ENCODE data around the gene NHERF2.
"Not testable (repeated sequence)": the region's sequence is repeated elsewhere in the genome, so short reads cannot be mapped to it uniquely, and the experiment has no call there.

The NHERF2 gene

DNA sequence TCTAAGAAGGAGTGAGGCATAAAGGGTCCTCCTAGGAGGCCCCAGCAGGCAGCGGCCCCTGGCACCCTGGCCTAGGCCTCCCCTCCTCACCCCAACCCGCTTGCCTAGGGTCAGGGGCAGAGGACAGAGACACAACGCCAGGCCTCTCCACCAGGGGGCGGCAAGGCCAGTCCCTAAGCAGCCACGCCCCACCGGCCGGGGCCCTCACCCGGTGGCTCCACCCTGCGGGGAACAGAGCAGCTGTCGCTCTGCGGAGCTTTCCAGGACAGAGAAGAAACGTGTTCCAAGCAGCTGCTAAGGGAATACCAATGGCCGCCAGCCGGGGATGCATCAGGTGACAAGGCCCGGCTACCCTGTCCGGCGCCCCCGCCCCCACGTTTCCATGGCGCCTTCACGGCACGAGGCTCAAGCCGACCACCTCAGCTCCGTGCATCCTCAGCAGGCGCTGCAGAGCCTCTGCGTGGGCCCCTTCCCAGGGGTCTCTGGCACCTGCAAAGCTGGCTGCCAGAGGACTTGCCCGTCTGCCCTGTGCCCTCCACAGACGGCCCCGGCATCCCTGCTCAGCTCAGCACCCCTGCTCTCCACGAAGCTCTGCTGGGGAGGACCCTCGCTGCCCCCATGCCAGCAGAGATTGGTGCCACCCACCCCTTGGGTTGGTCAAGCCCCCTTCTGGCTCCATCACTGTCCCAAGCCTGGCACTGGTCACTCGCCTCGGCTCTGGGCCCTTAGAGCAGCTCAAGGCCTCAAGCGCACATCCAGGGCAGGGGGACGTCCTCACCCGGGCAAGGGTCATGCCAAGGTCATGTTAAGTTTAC is 22.7 kb upstream of the NHERF2 start:
- H3K9ac ChIP-seq (ENCODE audit: low read length), result no peak overlapping the region
- no peaks in the 10 kb centered on the region for H3K27me3 ChIP-seq (ENCODE audit: control insufficient read depth, insufficient read depth, low read length)
- H3K36me3 ChIP-seq (ENCODE audit: control insufficient read depth, insufficient read depth, low read length), result peaks cover 29% of the 10 kb centered on the region
- peaks cover 24% of the 10 kb centered on the region for H3K4me1 ChIP-seq (ENCODE audit: control insufficient read depth, insufficient read depth, low read length)
- H3K4me3 ChIP-seq (ENCODE audit: low read length), result peak overlapping the region; percentile 33
- H3K27ac ChIP-seq (ENCODE audit: low read depth, low read length), result no peak overlapping the region

DNA sequence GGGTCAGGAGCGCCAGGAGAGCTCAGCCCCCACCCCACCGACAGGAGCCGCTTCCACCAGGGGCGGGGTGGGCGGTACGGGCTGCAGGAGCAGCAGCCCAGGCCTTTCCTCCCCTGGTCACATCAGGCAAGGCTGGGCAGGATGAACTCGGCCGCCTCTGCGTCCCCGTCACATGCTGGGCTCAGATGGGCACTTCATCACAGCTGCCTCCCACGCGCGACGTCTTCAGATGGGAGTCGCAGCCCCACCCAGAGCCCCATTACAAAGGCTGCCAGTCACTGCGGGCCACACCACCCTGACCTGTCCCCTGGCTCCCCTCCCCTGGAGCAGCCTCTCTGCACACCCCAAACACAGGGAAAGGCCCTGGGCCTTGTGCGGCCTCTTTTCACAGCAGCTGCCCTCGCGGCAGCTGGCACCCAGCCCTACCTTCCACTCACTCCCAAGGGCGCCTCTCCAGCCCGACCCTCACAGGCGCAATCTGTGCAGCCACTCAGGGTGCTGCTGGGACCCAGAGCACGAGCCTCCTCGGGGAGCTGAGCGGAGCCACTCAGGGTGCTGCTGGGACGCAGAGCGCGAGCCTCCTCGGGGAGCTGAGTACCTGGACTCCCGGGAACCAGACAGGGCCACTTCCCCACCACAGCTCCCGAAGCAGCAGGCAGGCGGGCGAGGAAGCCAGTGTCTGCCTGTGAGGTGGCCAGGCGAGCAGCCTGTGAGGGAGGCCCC is 21.7 kb upstream of the NHERF2 start:
- H3K27me3 ChIP-seq (ENCODE audit: control insufficient read depth, insufficient read depth, low read length), result no peaks in the 10 kb centered on the region
- H3K36me3 ChIP-seq (ENCODE audit: control insufficient read depth, insufficient read depth, low read length), result peaks cover 25% of the 10 kb centered on the region
- no peak overlapping the region for H3K9ac ChIP-seq (ENCODE audit: low read length)
- no peak overlapping the region for H3K27ac ChIP-seq (ENCODE audit: low read depth, low read length)
- no peak overlapping the region for H3K4me3 ChIP-seq (ENCODE audit: low read length)
- peaks cover 25% of the 10 kb centered on the region for H3K4me1 ChIP-seq (ENCODE audit: control insufficient read depth, insufficient read depth, low read length)

DNA sequence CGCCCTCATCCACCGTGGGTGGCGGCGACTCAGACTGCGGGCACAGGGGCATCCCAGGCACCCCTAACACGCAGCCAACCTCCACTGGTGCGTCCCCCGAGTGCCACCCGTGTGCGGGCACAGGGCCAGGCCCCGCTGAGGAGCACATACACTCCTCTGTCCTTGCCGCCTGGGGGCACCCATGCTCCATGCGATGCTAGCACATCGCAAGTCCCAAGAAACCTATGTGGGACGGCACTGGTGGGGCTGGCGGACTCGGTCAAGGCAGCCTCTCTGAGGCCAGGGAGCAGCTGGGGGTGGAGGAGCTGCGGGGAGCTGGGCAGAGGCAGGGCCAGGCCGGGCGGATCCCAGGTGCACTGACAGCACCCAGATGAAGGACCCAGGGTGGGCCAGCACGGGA is 21.1 kb upstream of the NHERF2 start:
- Histone ChIP-seq H3K9ac (ENCODE audit: low read length) (no peak overlapping the region), H3K4me1 (ENCODE audit: control insufficient read depth, insufficient read depth, low read length) (peaks cover 32% of the 10 kb centered on the region), H3K27ac (ENCODE audit: low read depth, low read length) (no peak overlapping the region)

DNA sequence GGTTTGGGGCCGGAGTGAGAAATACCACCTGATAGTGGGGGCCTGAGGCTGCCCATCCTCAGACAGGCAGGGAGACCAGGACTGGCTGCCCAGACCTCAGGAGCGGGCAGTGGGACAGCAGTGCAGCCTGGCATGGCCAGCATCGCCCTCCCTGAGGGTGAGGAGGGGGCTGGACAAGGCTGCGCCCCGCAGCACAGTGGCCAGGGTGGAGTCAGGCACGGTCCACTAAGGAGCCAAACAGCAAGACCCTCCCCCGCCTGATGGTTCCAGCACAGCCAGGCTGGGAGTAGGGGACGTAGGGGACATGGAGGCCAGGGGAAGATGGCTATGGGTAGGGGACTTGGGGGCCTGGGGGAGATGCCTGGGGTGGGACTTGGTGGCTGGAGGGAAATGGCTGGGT is 20.4 kb upstream of the NHERF2 start:
- H3K9ac ChIP-seq (ENCODE audit: low read length), result no peak overlapping the region
- H3K36me3 ChIP-seq (ENCODE audit: control insufficient read depth, insufficient read depth, low read length), result peaks cover 19% of the 10 kb centered on the region
- H3K27ac ChIP-seq (ENCODE audit: low read depth, low read length), result no peak overlapping the region
- peaks cover 32% of the 10 kb centered on the region for H3K4me1 ChIP-seq (ENCODE audit: control insufficient read depth, insufficient read depth, low read length)
- no peaks in the 10 kb centered on the region for H3K27me3 ChIP-seq (ENCODE audit: control insufficient read depth, insufficient read depth, low read length)
- H3K4me3 ChIP-seq (ENCODE audit: low read length), result no peak overlapping the region

More for the DNA sequence above, 21.1 kb upstream of the NHERF2 start:
- peaks cover 24% of the 10 kb centered on the region for H3K36me3 ChIP-seq (ENCODE audit: control insufficient read depth, insufficient read depth, low read length)
- H3K27me3 ChIP-seq (ENCODE audit: control insufficient read depth, insufficient read depth, low read length), result no peaks in the 10 kb centered on the region
- H3K4me3 ChIP-seq (ENCODE audit: low read length), result no peak overlapping the region

DNA sequence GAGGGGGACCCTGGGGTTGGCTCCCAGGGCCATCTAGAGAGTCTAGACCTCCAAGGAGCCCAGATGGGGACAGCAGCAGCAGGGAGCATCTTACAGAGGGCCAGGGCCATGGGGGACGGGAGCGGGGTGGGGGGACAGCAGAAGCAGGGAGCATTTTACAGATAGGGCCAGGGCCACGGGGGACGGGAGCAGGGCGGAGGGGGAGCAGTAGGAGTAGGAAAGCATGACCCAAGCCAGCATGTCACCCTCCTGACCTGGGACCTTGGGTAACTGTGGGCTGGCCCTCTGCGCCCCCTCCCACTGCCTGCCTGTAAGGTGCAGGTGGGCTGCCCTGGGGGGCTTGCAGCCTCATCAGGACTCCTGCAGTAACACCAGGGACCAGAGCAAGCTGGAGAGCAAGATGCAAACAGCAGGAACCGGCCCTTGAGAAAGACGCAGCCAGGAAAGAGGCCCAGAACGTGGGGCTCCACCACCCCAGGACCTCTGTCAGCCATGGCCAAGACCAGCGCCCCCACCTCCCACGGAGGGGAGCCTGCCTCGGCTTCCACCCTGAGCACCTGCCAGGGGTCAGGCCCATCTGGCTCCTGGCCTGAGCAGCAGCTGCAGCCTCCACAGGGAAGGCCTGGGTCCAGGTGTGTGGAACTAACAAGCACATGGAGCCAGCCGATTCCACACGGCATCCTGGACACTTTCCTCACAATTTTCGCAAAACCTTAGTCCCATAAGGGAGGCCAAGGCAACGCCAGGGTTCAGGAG is 19.4 kb upstream of the NHERF2 start:
- Histone ChIP-seq H3K4me3 (ENCODE audit: low read length) (peak overlapping the region; percentile 30), H3K36me3 (ENCODE audit: control insufficient read depth, insufficient read depth, low read length) (peaks cover 11% of the 10 kb centered on the region), H3K27ac (ENCODE audit: low read depth, low read length) (no peak overlapping the region), H3K27me3 (ENCODE audit: control insufficient read depth, insufficient read depth, low read length) (no peaks in the 10 kb centered on the region), H3K4me1 (ENCODE audit: control insufficient read depth, insufficient read depth, low read length) (peaks cover 32% of the 10 kb centered on the region), H3K9ac (ENCODE audit: low read length) (peak overlapping the region; percentile 19)

DNA sequence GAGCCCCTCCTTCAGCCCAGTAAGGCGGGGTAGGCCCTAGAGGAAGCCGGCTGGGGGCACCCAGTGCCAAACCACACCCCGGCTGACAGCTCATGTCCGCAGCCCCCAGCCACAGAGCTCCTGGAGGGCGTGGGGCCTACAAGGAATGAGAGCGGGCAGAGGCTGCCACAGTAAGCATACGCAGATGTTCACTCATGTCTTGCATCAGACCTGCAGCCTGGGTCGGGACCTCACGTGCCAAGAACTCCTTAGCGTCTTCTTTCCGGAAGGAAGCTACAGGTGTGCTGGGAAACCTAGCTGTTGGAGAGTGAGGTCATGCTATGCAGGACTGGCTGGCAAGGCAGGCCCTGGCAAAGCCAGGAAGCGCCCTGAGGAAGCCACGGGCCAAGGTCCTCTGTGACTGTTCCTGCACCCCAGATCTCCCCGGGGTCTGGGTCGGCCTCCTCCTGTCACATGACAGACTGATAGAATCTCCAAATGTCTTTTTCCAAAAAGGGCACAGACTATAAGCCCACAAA is 18.6 kb upstream of the NHERF2 start:
- Histone ChIP-seq H3K27me3 (ENCODE audit: control insufficient read depth, insufficient read depth, low read length) (no peaks in the 10 kb centered on the region), H3K9ac (ENCODE audit: low read length) (peak overlapping the region; percentile 19), H3K36me3 (ENCODE audit: control insufficient read depth, insufficient read depth, low read length) (peaks cover 7% of the 10 kb centered on the region), H3K27ac (ENCODE audit: low read depth, low read length) (no peak overlapping the region), H3K4me3 (ENCODE audit: low read length) (peak overlapping the region; percentile 81), H3K4me1 (ENCODE audit: control insufficient read depth, insufficient read depth, low read length) (peaks cover 32% of the 10 kb centered on the region)

DNA sequence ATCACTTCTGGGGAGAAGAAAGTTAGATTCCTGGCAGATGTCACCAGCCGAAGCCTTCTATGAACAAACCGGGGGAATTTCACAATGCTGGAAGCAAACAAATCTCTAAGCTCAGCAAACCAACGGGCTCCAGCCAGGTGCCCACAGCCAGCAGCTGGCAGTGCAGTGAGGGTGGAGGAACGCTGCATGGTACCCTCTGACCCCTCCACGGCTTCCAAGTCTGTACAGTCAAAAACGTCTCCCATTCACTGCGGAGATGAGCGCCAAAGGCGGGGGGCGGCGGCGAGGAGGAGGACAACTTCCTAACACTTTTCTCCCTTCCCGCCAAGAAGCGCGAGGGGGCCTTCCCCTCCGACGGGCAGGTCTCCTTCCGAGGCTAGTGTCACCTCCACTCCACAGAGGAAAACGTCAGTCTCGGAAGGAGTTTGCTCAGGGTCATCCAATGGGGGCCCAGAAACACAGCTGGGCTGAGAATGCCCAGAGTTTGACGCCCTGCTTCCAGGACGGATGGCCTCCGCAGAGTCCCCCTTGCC is 18.0 kb upstream of the NHERF2 start:
- peaks cover 2% of the 10 kb centered on the region for H3K36me3 ChIP-seq (ENCODE audit: control insufficient read depth, insufficient read depth, low read length)
- peak overlapping the region; percentile 75 for H3K9ac ChIP-seq (ENCODE audit: low read length)
- H3K4me3 ChIP-seq (ENCODE audit: low read length), result peak overlapping the region; percentile 81
- peaks cover 32% of the 10 kb centered on the region for H3K4me1 ChIP-seq (ENCODE audit: control insufficient read depth, insufficient read depth, low read length)
- H3K27me3 ChIP-seq (ENCODE audit: control insufficient read depth, insufficient read depth, low read length), result no peaks in the 10 kb centered on the region
- peak overlapping the region; percentile 70 for H3K27ac ChIP-seq (ENCODE audit: low read depth, low read length)

DNA sequence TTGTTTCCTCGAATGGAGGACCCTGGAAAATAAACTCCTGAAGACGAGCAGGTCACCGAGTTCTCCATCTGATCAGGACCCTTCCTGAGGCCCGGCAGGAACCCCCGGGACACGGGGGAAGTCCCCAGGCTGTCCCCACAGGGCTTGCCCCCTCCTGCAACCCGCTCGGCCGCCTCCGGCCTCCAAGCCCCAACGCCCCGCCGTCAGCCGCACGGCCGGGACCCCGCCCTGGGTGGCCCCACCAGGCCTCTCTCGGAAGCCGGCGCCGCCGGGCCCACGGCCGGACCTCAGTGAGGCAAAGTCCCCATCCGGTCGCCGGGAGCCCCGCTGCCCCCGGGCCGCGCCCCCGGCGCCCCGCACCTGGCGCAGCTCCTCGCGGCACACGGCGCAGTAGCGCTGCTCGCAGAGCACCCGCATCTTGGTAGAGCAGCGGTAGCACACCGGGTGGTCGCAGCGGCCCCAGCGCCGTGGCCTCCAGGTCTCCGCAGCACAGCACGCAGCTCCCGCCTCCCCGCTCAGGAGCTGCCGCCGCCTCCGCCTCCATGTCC is 17.5 kb upstream of the NHERF2 start:
- H3K27me3 ChIP-seq (ENCODE audit: control insufficient read depth, insufficient read depth, low read length), result no peaks in the 10 kb centered on the region
- peak overlapping the region; percentile 81 for H3K4me3 ChIP-seq (ENCODE audit: low read length)
- H3K9ac ChIP-seq (ENCODE audit: low read length), result peak overlapping the region; percentile 75
- H3K4me1 ChIP-seq (ENCODE audit: control insufficient read depth, insufficient read depth, low read length), result peaks cover 28% of the 10 kb centered on the region
- peak overlapping the region; percentile 70 for H3K27ac ChIP-seq (ENCODE audit: low read depth, low read length)
- peaks cover 2% of the 10 kb centered on the region for H3K36me3 ChIP-seq (ENCODE audit: control insufficient read depth, insufficient read depth, low read length)

DNA sequence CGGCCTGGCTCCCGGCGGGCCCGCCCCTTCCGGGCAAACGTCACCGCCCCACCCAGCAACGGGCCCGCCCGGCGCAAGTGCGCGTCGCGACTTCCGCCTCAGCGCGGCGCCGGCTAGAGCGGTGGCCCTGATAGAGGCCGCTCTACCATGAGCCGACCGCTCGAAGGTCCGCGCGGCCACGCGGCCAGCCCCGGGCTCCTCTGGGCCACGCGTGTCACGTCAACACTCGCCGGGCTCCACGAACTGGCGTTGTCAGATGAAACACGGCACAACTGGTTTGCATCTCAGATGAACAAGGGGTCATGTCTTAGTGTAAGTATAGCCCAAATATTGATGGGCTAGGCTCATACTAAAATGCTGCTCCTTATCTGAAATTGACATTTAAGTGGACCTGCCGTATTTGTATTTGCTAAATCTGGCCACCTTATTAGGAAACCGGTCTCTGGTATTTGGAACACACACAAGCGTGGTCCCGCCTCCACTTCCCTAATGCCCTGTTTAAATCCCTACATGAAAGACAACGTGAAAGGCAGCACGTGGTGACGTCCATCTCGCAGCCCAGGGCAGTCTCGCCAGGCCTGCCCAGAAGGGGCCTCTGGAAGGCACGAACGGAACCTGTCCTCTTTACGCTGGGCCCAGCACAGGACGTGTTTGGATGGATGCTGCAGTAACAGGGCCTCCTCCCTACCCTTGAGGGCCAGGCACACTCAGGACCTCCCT is 16.8 kb upstream of the NHERF2 start, which contains the start of gene ZNF598:
Gene ZNF598, minus strand, starts transcription at position 31 of the 720 bp plus-strand sequence.
- H3K27ac ChIP-seq (ENCODE audit: low read depth, low read length), result peak within 1 kb of the TSS; percentile 91
- no peaks in the 10 kb centered on the region for H3K27me3 ChIP-seq (ENCODE audit: control insufficient read depth, insufficient read depth, low read length)
- peaks cover 24% of the 10 kb centered on the region for H3K4me1 ChIP-seq (ENCODE audit: control insufficient read depth, insufficient read depth, low read length)
- peak within 1 kb of the TSS; percentile 75 for H3K9ac ChIP-seq (ENCODE audit: low read length)
- peaks cover 2% of the 10 kb centered on the region for H3K36me3 ChIP-seq (ENCODE audit: control insufficient read depth, insufficient read depth, low read length)
- H3K4me3 ChIP-seq (ENCODE audit: low read length), result peak within 1 kb of the TSS; percentile 84

DNA sequence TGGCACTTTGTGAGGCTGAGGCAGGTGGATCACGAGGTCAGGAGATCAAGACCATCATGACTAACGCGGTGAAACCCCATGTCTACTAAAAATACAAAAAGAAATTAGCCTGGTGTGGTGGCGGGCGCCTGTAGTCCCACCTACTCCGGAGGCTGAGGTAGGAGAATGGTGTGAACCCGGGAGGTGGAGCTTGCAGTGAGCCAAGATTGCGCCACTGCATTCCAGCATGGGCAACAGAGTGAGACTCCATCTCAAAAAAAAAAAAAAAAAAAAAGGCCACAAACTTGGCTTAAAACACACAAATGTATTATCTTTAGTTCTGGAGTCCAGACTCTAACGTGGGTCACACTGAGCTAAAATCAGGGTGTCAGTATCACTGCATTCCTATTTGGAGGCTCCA is 15.0 kb upstream of the NHERF2 start:
- H3K4me3 ChIP-seq (ENCODE audit: low read length), result not testable (repeated sequence)
- peaks cover 23% of the 10 kb centered on the region for H3K4me1 ChIP-seq (ENCODE audit: control insufficient read depth, insufficient read depth, low read length)

DNA sequence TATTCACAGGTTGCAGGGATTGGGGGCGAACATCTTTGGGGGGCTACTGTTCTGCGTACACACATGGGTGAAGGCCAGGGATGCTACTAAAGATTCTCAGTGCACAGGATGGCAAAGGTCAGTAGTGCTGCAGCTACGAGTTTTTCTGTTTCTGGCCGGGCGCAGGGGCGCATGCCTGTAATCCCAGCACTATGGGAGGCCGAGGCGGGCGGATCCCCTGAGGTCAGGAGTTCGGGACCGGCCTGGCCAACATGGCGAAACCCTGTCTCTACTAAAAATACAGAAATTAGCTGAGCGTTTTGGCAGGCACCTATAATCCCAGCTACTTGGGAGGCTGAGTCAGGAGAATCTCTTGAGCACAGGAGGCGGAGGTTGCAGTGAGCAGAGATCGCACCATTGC is 13.2 kb upstream of the NHERF2 start:
- no peak overlapping the region for H3K27ac ChIP-seq (ENCODE audit: low read depth, low read length)
- no peak overlapping the region for H3K4me3 ChIP-seq (ENCODE audit: low read length)
- no peaks in the 10 kb centered on the region for H3K36me3 ChIP-seq (ENCODE audit: control insufficient read depth, insufficient read depth, low read length)
- H3K27me3 ChIP-seq (ENCODE audit: control insufficient read depth, insufficient read depth, low read length), result no peaks in the 10 kb centered on the region
- no peak overlapping the region for H3K9ac ChIP-seq (ENCODE audit: low read length)
- peaks cover 12% of the 10 kb centered on the region for H3K4me1 ChIP-seq (ENCODE audit: control insufficient read depth, insufficient read depth, low read length)

More for the DNA sequence above, 15.0 kb upstream of the NHERF2 start:
- not testable (repeated sequence) for H3K27ac ChIP-seq (ENCODE audit: low read depth, low read length); H3K9ac ChIP-seq (ENCODE audit: low read length); H3K36me3 ChIP-seq (ENCODE audit: control insufficient read depth, insufficient read depth, low read length); H3K27me3 ChIP-seq (ENCODE audit: control insufficient read depth, insufficient read depth, low read length)

Measured in rectal smooth muscle tissue (tissue), 1 donor.